ENCODE data around the gene ARHGEF12. TPM values are rescaled to one million over a fixed set of nuclear protein-coding genes. Genes with fewer than 3 reads are reported as not detected.

The ARHGEF12 gene
- total and polyA plus RNA-seq, 2 donors (not counting 1 experiment from before 2014, with no cell fraction given): 2.0 to 21.6 TPM

- intact Hi-C loops (cut with micrococcal nuclease): no loop called here
- 60% methylated on average over 39 of the region's 39 CpGs for WGBS (ENCODE audit: insufficient coverage)
- Mint-ChIP-seq H3K27me3 (peaks cover 45% of the 10 kb centered on the region), H3K4me3 (no peak overlapping the region), H3K9me3 (ENCODE audit: insufficient read depth) (no peaks in the 10 kb centered on the region), H3K4me1 (no peaks in the 10 kb centered on the region), H3K27ac (no peak overlapping the region)
- TF ChIP-seq CTCF (IDR thresholded peaks at IDR 0.05) (no peak), EZH2 (IDR thresholded peaks at IDR 0.05; ENCODE audit: borderline replicate concordance, insufficient read depth, low read depth, low read length, poor library complexity, severe bottlenecking) (no peak)
- H2AFZ ChIP-seq (ENCODE audit: insufficient read depth, low read depth, low read length, poor library complexity, severe bottlenecking): no peak overlapping the region
- H4K20me1 ChIP-seq (ENCODE audit: control insufficient read depth, insufficient read depth, low read length, poor library complexity, severe bottlenecking): no peaks in the 10 kb centered on the region
- H3K4me3 ChIP-seq (ENCODE audit: control extremely low read depth in 1 of 5, extremely low read depth in 1 of 5, insufficient read depth in 1 of 5, low read depth in 2 of 5, low read length in 4 of 5): no peak overlapping the region
- H3K79me2 ChIP-seq (ENCODE audit: control insufficient read depth, insufficient read depth, low read length): no peaks in the 10 kb centered on the region
- DNase-seq (no peak), ATAC-seq (ENCODE audit: low read depth) (no peak)
- H3K27me3 ChIP-seq (replicated peaks in 1 of 4; ENCODE audit: control extremely low read depth in 1 of 4, control insufficient read depth in 3 of 4, insufficient read depth in 4 of 4, low read length in 3 of 4): peaks cover 0 to 25% (median 6%) of the 10 kb centered on the region in 4 experiments
- H3K9me3 ChIP-seq (ENCODE audit: control extremely low read depth in 1 of 3, control insufficient read depth in 2 of 3, insufficient read depth in 1 of 3, low read length in 2 of 3): no peaks in the 10 kb centered on the region
- POLR2A ChIA-PET: no interaction called here
- CTCF ChIA-PET: no interaction called here
- no peaks in the 10 kb centered on the region for H3K36me3 ChIP-seq (replicated peaks in 1 of 2; ENCODE audit: control extremely low read depth in 1 of 2, control insufficient read depth in 1 of 2, extremely low read depth in 1 of 2, insufficient read depth in 2 of 2, low read length in 1 of 2)
- no peak overlapping the region for H3K27ac ChIP-seq (ENCODE audit: low read length in 2 of 2)
- H3K4me1 ChIP-seq (ENCODE audit: control insufficient read depth in 2 of 2, insufficient read depth in 2 of 2, low read length in 2 of 2): peaks cover 3% of the 10 kb centered on the region in 2 donors
- H3K9ac ChIP-seq (ENCODE audit: low read length): no peak overlapping the region
- H3K4me2 ChIP-seq (replicated peaks; ENCODE audit: low read depth, low read length, poor library complexity, severe bottlenecking): no peak overlapping the region
Observed at GRCh38 chr11:120516461-120517389, 180.5 kb downstream of the ARHGEF12 start.

- no peaks in the 10 kb centered on the region for H3K9me3 ChIP-seq (ENCODE audit: control extremely low read depth in 1 of 3, control insufficient read depth in 2 of 3, insufficient read depth in 1 of 3, low read length in 2 of 3)
- DNase-seq (no peak), ATAC-seq (ENCODE audit: low read depth) (no peak)
- Mint-ChIP-seq H3K4me3 (no peak overlapping the region), H3K9me3 (ENCODE audit: insufficient read depth) (no peaks in the 10 kb centered on the region), H3K27ac (no peak overlapping the region), H3K4me1 (no peaks in the 10 kb centered on the region), H3K27me3 (peaks cover 48% of the 10 kb centered on the region)
- H3K27ac ChIP-seq (ENCODE audit: low read length in 2 of 2): no peak overlapping the region
- no peak overlapping the region for H2AFZ ChIP-seq (ENCODE audit: insufficient read depth, low read depth, low read length, poor library complexity, severe bottlenecking)
- ChIA-PET CTCF (no interaction called here), POLR2A (no interaction called here)
- 82% methylated on average over 9 of the region's 13 CpGs for WGBS (ENCODE audit: insufficient coverage)
- H3K4me1 ChIP-seq (ENCODE audit: control insufficient read depth in 2 of 2, insufficient read depth in 2 of 2, low read length in 2 of 2): no peaks in the 10 kb centered on the region
- H3K79me2 ChIP-seq (ENCODE audit: control insufficient read depth, insufficient read depth, low read length): no peaks in the 10 kb centered on the region
- intact Hi-C loops (cut with micrococcal nuclease): no loop called here
- no peaks in the 10 kb centered on the region for H4K20me1 ChIP-seq (ENCODE audit: control insufficient read depth, insufficient read depth, low read length, poor library complexity, severe bottlenecking)
- H3K4me3 ChIP-seq (ENCODE audit: control extremely low read depth in 1 of 5, extremely low read depth in 1 of 5, insufficient read depth in 1 of 5, low read depth in 2 of 5, low read length in 4 of 5): no peak overlapping the region
- no peak overlapping the region for H3K4me2 ChIP-seq (replicated peaks; ENCODE audit: low read depth, low read length, poor library complexity, severe bottlenecking)
- peaks cover 0 to 22% (median 5%) of the 10 kb centered on the region in 4 experiments for H3K27me3 ChIP-seq (replicated peaks in 1 of 4; ENCODE audit: control extremely low read depth in 1 of 4, control insufficient read depth in 3 of 4, insufficient read depth in 4 of 4, low read length in 3 of 4)
- no peak overlapping the region for H3K9ac ChIP-seq (ENCODE audit: low read length)
- no peak for TF ChIP-seq EZH2 (IDR thresholded peaks at IDR 0.05; ENCODE audit: borderline replicate concordance, insufficient read depth, low read depth, low read length, poor library complexity, severe bottlenecking)
- no peak for TF ChIP-seq CTCF (IDR thresholded peaks at IDR 0.05)
- no peaks in the 10 kb centered on the region for H3K36me3 ChIP-seq (replicated peaks in 1 of 2; ENCODE audit: control extremely low read depth in 1 of 2, control insufficient read depth in 1 of 2, extremely low read depth in 1 of 2, insufficient read depth in 2 of 2, low read length in 1 of 2)
Observed at GRCh38 chr11:120517390-120517761, 181.2 kb downstream of the ARHGEF12 start.
